ENCODE results near the gene SLC25A38. TPM values are rescaled to one million over a fixed set of nuclear protein-coding genes. Genes with fewer than 3 reads are reported as not detected.
"Not testable (repeated sequence)": the region's sequence is repeated elsewhere in the genome, so short reads cannot be mapped to it uniquely, and the experiment has no call there.

SLC25A38 gene
- total and polyA plus RNA-seq, 4 donors: 17.6 to 36.9 (median 29.3) TPM

DNA sequence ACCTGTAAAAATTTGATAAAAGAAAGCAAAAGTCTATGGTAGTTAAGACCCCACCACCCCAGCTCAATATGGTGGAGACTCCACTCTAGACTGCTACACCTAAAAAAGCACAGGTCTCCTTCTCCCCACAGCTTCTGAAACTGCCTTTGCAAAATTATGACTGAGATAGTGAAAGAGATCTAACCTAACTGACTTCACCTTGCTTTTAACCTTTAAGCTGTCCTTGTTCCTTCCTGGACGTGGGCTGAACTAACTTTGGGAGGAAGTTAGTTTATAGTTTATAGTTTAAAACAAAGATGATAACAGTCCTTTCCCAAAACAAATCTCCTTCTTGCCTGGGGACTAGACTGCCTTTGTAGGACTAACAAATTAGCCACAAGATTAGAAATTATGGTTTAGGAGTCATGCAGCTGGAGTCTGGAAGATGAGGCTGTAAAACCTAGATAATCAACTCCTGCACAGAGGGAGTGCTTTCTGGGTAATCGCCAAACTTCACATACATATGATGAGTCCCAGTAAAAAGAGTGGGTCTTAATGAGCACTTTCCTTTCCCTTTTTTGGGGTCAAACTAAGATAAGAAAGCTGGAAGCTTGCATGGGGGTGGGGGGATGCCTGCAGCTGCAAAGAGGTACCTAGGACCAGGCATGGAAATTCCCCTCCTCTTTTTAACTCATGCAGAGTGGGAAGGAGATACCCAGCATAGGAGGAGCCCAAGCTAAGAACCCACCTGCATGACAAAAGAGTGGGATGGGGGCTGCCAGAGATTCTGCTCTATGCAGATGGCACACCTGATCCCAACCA, 36.2 kb upstream of the SLC25A38 start:
- Histone ChIP-seq H3K9me3 (ENCODE audit: control insufficient read depth, insufficient read depth, low read length) (no peaks in the 10 kb centered on the region), H3K4me3 (ENCODE audit: low read depth, low read length) (no peak overlapping the region), H3K27me3 (ENCODE audit: control insufficient read depth, insufficient read depth, low read length) (no peaks in the 10 kb centered on the region), H3K36me3 (ENCODE audit: control insufficient read depth, insufficient read depth, low read length) (no peaks in the 10 kb centered on the region), H3K27ac (ENCODE audit: low read depth, low read length) (no peak overlapping the region), H3K4me1 (ENCODE audit: control insufficient read depth, insufficient read depth, low read length) (no peaks in the 10 kb centered on the region)
- WGBS (ENCODE audit: insufficient coverage): no CpG with 5 or more reads among the region's 2 CpGs
- DNase-seq (ENCODE audit: low read depth in 4 of 6, low spot score in 6 of 6): no peak

DNA sequence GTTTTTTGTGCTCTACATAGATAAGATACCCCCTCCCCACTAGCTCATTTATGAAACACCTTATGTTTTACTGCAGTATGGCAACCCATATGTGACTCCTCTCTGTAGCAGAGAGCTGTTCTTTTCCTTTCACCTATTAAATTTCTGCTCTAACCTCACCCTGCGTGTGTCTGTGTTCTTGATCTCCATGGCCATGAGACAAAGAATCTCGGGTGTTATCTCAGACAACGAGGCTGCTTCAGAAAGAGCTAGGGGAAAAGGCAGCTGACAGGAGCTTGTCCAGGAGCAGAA, 35.6 kb upstream of the SLC25A38 start:
- no peaks in the 10 kb centered on the region for H3K9me3 ChIP-seq (ENCODE audit: control insufficient read depth, insufficient read depth, low read length)
- no peak for DNase-seq (ENCODE audit: low read depth in 4 of 6, low spot score in 6 of 6)
- no peak overlapping the region for H3K27ac ChIP-seq (ENCODE audit: low read depth, low read length)
- no peaks in the 10 kb centered on the region for H3K36me3 ChIP-seq (ENCODE audit: control insufficient read depth, insufficient read depth, low read length)
- no peak overlapping the region for H3K4me3 ChIP-seq (ENCODE audit: low read depth, low read length)
- WGBS (ENCODE audit: insufficient coverage): 35% methylated on average over 2 of the region's 3 CpGs
- H3K27me3 ChIP-seq (ENCODE audit: control insufficient read depth, insufficient read depth, low read length): no peaks in the 10 kb centered on the region
- H3K4me1 ChIP-seq (ENCODE audit: control insufficient read depth, insufficient read depth, low read length): no peaks in the 10 kb centered on the region

DNA sequence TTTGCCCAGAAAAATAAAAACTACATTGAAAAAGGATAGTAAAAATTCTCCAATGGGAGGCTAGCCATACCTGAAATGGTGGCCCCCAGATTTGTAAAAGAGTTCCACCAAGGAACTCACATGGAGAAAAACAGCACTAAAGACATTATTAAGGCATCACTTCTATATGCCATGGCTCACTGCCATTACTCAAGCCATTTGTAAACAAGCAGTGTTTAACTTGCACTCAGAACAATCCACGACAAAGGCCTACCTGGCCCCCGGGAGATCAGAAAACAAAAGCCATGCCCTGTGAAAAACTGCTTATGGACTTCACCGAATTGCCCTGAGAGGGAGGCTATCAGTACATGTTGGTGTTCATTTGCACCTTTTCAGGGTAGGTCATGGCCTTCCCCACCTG, 34.1 kb upstream of the SLC25A38 start:
- Histone ChIP-seq H3K36me3 (ENCODE audit: control insufficient read depth, insufficient read depth, low read length) (no peaks in the 10 kb centered on the region), H3K4me1 (ENCODE audit: control insufficient read depth, insufficient read depth, low read length) (no peaks in the 10 kb centered on the region), H3K9me3 (ENCODE audit: control insufficient read depth, insufficient read depth, low read length) (no peaks in the 10 kb centered on the region), H3K4me3 (ENCODE audit: low read depth, low read length) (no peak overlapping the region), H3K27ac (ENCODE audit: low read depth, low read length) (no peak overlapping the region), H3K27me3 (ENCODE audit: control insufficient read depth, insufficient read depth, low read length) (no peaks in the 10 kb centered on the region)
- WGBS (ENCODE audit: insufficient coverage): 67% methylated on average over 3 of the region's 3 CpGs
- DNase-seq (ENCODE audit: low read depth in 4 of 6, low spot score in 6 of 6): no peak

DNA sequence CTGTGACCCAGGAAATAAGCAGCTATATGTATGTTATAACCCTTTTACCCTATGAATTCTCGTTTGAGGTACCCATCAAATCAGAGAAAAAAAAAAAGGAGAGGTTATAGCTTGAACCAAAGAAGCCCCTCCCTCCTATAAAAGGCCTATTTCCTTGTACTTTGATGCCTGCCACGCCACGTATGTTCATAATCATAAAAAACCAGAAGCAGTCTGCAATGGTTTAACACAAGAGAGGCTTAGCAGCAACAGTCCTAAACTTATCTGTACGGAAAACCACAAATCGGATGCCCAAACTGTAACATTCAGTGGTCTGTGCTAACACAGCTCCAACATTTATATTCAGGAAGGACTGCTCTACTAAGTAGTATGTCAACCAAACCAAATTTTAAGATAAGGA, 32.5 kb upstream of the SLC25A38 start:
- 90% methylated on average over 4 of the region's 5 CpGs for WGBS (ENCODE audit: insufficient coverage)
- Histone ChIP-seq H3K9me3 (ENCODE audit: control insufficient read depth, insufficient read depth, low read length) (no peaks in the 10 kb centered on the region), H3K4me1 (ENCODE audit: control insufficient read depth, insufficient read depth, low read length) (no peaks in the 10 kb centered on the region), H3K27ac (ENCODE audit: low read depth, low read length) (no peak overlapping the region), H3K4me3 (ENCODE audit: low read depth, low read length) (no peak overlapping the region), H3K36me3 (ENCODE audit: control insufficient read depth, insufficient read depth, low read length) (no peaks in the 10 kb centered on the region), H3K27me3 (ENCODE audit: control insufficient read depth, insufficient read depth, low read length) (no peaks in the 10 kb centered on the region)
- no peak for DNase-seq (ENCODE audit: low read depth in 4 of 6, low spot score in 6 of 6)

DNA sequence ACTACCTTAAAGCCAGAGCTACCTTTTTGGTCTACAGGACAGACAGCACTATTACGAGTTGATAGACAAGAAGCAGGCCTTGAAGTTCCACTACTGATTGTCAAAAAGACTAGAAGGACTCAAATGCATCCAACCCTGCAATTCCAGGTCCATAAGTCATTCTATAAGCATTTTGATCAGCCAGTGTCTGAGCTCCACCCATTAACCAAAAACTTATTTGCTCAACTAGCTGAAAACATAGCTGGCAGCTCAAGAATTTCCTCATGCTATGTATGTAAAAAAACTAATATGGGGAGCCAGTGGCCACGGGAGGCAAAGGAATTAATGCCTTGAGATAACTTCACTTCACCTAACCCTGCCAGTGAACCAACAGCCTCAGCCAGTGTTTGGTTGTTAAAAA, 32.0 kb upstream of the SLC25A38 start:
- not testable (repeated sequence) for H3K27ac ChIP-seq (ENCODE audit: low read depth, low read length); H3K9me3 ChIP-seq (ENCODE audit: control insufficient read depth, insufficient read depth, low read length); H3K4me3 ChIP-seq (ENCODE audit: low read depth, low read length); H3K4me1 ChIP-seq (ENCODE audit: control insufficient read depth, insufficient read depth, low read length); H3K27me3 ChIP-seq (ENCODE audit: control insufficient read depth, insufficient read depth, low read length); H3K36me3 ChIP-seq (ENCODE audit: control insufficient read depth, insufficient read depth, low read length); DNase-seq (ENCODE audit: low read depth in 4 of 6, low spot score in 6 of 6)
- 82% methylated on average over 1 of the region's 2 CpGs for WGBS (ENCODE audit: insufficient coverage)

DNA sequence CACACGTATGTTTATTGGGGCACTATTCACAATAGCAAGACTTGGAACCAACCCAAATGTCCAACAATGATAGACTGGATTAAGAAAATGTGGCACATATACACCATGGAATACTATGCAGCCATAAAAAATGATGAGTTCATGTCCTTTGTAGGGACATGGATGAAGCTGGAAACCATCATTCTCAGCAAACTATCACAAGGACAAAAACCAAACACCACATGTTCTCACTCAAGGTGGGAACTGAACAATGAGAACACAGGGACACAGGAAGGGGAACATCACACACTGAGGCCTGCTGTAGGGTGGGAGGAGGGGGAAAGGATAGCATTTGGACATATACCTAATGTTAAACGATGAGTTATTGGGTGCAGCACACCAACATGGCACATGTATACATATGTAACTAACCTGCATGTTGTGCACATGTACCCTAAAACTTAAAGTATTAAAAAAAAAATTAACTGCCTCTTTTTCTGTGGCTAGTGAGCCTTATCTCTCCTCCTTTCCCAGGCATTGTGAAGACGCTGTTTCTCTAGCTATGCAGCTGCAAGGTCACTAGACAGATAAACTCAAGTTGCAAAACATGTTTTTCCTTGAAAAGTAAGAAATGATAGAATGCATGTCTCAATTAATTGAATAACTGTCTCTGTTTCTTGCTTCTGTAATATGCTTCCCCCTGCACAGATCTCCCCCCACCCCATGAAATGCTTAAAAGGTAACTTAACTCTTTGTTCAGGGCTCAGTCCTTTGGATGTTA, 29.8 kb upstream of the SLC25A38 start:
- H3K4me1 ChIP-seq (ENCODE audit: control insufficient read depth, insufficient read depth, low read length); H3K27ac ChIP-seq (ENCODE audit: low read depth, low read length); DNase-seq (ENCODE audit: low read depth in 4 of 6, low spot score in 6 of 6); H3K9me3 ChIP-seq (ENCODE audit: control insufficient read depth, insufficient read depth, low read length); H3K4me3 ChIP-seq (ENCODE audit: low read depth, low read length); H3K36me3 ChIP-seq (ENCODE audit: control insufficient read depth, insufficient read depth, low read length); H3K27me3 ChIP-seq (ENCODE audit: control insufficient read depth, insufficient read depth, low read length): not testable (repeated sequence)
- no CpG with 5 or more reads among the region's 3 CpGs for WGBS (ENCODE audit: insufficient coverage)

DNA sequence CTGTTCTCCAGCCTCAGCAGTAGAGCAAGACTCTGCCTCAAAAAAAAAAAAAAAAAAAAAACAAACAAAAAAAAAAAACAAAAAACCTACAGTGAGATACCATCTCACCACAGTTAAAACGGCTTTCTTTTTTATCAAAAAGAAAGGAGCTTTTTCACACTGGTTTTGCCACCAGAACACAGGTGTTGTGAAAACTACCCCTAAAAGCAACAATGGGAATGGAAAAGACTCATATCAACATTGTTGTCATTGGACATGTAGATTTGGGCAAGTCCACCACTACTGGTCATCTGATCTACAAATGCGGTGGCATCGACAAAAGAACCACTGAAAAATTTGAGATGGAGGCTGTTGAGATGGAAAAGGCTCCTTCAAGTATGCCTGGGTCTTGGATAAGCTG, 24.8 kb upstream of the SLC25A38 start:
- Histone ChIP-seq H3K27me3 (ENCODE audit: control insufficient read depth, insufficient read depth, low read length) (no peaks in the 10 kb centered on the region), H3K4me1 (ENCODE audit: control insufficient read depth, insufficient read depth, low read length) (no peaks in the 10 kb centered on the region), H3K36me3 (ENCODE audit: control insufficient read depth, insufficient read depth, low read length) (no peaks in the 10 kb centered on the region), H3K27ac (ENCODE audit: low read depth, low read length) (no peak overlapping the region), H3K9me3 (ENCODE audit: control insufficient read depth, insufficient read depth, low read length) (no peaks in the 10 kb centered on the region), H3K4me3 (ENCODE audit: low read depth, low read length) (no peak overlapping the region)
- WGBS (ENCODE audit: insufficient coverage): 100% methylated on average over 2 of the region's 3 CpGs
- no peak for DNase-seq (ENCODE audit: low read depth in 4 of 6, low spot score in 6 of 6)

DNA sequence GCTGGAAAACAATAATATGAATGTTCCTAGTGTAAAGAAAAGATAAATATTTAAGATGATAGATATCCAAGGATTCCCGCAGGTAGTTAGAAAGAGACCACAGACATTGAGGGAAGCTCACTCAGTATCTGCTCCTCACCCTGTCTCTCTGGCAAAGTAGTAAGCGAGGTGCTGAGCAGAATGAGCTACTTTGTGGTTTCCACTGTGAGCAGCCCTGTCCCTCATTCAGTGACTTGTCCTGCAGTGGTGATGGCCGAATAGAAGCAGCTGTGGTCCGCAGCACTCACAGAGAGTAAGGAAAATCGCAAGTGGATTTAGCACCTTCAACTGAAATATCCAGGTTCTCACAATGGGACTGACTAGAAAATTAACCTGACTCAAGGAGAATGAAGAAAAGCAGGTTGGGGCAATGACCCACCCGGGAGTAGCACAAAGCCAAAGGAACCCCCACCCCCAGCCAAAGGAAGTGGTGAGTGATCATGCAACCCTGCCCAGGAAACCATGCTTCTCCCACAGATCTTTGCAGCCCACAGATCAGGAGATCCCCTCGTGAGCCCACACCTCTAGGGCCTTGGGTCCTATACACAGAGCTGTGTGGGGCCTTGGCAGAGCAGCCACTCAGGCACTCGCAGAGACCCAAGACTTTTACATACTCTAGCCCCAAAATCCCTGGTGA, 21.8 kb upstream of the SLC25A38 start:
- Histone ChIP-seq H3K27ac (ENCODE audit: low read depth, low read length) (no peak overlapping the region), H3K9me3 (ENCODE audit: control insufficient read depth, insufficient read depth, low read length) (no peaks in the 10 kb centered on the region), H3K27me3 (ENCODE audit: control insufficient read depth, insufficient read depth, low read length) (no peaks in the 10 kb centered on the region), H3K4me1 (ENCODE audit: control insufficient read depth, insufficient read depth, low read length) (no peaks in the 10 kb centered on the region), H3K36me3 (ENCODE audit: control insufficient read depth, insufficient read depth, low read length) (no peaks in the 10 kb centered on the region), H3K4me3 (ENCODE audit: low read depth, low read length) (no peak overlapping the region)
- no peak for DNase-seq (ENCODE audit: low read depth in 4 of 6, low spot score in 6 of 6)
- WGBS (ENCODE audit: insufficient coverage): 94% methylated on average over 3 of the region's 8 CpGs

DNA sequence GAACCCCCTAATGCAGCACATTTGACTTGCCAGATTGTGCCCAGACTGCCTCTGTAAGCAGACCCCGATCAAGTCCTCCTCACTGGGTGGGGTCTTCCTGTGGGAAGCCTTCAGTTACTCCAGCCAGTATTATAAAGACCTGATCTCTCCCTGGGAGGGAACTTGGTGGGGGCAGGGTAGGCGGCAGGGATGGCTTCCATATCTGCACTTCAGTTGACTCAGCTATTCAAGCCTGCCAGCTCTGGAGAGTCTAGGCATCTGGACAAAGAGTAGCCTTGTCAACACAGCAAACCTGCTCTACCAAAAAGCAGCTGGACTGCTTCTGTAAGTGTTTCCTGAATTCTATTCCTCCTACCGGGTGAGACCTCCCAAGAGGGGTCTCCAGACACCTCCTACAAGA, 21.0 kb upstream of the SLC25A38 start:
- Histone ChIP-seq H3K4me3 (ENCODE audit: low read depth, low read length) (no peak overlapping the region), H3K36me3 (ENCODE audit: control insufficient read depth, insufficient read depth, low read length) (no peaks in the 10 kb centered on the region), H3K4me1 (ENCODE audit: control insufficient read depth, insufficient read depth, low read length) (no peaks in the 10 kb centered on the region), H3K27ac (ENCODE audit: low read depth, low read length) (no peak overlapping the region), H3K9me3 (ENCODE audit: control insufficient read depth, insufficient read depth, low read length) (no peaks in the 10 kb centered on the region), H3K27me3 (ENCODE audit: control insufficient read depth, insufficient read depth, low read length) (no peaks in the 10 kb centered on the region)
- WGBS (ENCODE audit: insufficient coverage): 78% methylated on average over 2 of the region's 3 CpGs
- DNase-seq (ENCODE audit: low read depth in 4 of 6, low spot score in 6 of 6): no peak
